NCI-H146 treated with DMSO at 0.1 percent for 48 hours (cell line): ENCODE measurements around the gene RNF225.
"Not testable (repeated sequence)": the region's sequence is repeated elsewhere in the genome, so short reads cannot be mapped to it uniquely, and the experiment has no call there.

Experiments used
- DNase-seq: peaks from one replicate; lab custom pipeline; 2025; ENCODE audit not compliant: unreplicated experiment; lab: John Stamatoyannopoulos, UW

Gene RNF225

DNA sequence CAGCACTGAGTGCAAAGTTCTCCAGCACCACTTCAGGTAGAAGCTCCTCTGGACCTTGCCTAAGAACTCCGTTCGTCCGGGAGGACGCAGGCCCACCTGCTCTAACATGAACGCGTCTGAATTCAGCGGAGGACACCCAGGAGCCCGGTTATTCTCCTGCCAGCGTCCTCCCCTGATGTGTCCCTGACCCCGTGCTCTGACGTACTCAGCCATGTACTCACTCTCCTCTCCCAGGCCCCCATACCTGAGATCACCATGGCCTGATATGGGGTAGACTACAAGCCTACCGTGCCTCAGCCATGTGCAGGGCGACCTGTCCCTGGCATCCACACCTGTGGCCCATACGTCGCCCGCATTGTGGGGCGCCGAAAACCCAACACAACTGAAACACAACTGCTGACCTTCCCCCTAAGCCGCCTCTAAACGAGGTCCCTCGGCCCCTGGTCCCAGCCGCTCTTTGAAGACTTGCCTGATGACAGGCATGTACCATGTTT is 12.2 kb downstream of the RNF225 start:
- peak; percentile 30 for DNase-seq

DNA sequence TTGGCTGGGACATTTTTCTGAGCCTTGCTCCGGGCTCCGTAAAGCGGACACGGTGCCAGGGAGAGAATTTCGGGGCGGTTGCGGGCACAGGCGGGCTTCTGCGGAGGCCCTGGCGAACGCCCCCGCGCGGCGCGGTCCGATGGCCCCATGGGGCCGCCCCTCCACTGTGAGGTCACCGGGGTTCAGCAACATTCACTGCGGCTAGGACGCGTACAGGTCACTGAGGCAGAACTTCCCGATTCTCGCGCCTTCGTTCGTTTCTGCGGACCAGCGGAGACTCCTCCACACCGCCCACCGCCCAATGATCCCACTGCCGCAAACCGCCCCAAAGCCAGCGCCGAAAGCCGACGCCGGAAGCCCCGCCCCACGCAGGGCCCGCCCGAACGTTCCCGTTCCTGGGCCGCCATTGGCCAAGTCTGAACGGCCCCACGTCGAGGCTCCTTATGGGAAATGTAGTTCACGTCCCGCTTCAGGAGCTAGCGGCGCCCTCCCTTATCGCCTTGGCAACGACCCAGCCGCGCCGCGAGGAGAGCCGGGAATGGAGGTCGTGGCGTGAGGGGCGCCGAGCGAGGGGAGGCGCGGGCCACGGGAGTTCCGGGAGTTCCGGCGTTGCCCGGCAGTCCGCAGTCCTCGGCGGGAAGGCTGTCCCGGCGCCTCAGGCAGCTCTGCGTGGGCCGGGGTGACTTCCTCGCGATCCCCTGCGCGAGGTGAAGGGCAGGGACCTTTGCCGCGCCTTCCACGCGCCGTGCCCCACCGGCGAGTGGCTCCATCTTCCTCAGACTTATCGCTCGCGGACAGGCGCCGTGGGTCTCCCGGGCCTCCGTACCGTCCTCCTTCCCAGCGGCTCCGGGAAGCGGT is 12.9 kb downstream of the RNF225 start, which contains the start of gene ZNF584:
TSS of gene ZNF584 (plus strand) at position 498 of the 858 bp plus-strand sequence. CDS start 499 bp downstream, outside the sequence.
- DNase-seq = peak; percentile 94

DNA sequence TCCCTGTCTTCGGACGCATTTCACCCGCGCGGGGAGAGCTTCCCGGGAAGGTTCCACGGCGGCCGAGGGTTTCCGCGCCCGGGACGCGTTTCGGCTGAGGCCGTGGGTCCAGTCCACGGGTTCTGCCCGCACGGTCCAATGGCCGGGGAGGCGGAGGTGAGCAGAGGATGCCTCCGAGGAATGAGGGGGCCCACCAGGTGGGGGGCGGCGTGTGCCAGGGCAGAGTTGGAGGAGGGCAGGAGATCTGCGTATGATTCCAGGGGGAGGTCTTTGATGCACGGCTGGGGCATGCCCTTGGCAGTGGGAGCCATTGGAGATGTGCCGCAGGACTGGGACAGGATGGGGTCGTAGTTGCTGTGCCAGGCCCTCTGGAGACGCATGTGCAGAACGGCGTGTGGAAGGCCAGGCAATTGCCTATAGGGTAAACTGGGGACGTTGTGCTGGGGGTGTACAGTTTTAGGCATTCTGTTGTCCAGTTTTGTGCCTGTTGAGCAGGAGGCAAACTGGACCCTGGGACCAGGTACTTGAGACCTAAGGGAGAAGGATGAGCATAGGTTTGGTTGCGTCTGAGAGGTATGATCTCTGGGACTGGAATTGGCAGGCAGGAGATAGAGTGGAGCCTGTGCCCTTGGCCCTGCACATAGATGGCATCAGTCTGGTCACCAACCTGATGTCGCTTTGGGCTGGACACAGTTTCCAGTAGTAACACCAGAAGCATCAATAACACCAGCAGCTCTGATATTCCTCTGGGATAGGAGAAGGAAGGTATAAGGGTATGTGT is 13.7 kb downstream of the RNF225 start:
- DNase-seq = peak; percentile 13

DNA sequence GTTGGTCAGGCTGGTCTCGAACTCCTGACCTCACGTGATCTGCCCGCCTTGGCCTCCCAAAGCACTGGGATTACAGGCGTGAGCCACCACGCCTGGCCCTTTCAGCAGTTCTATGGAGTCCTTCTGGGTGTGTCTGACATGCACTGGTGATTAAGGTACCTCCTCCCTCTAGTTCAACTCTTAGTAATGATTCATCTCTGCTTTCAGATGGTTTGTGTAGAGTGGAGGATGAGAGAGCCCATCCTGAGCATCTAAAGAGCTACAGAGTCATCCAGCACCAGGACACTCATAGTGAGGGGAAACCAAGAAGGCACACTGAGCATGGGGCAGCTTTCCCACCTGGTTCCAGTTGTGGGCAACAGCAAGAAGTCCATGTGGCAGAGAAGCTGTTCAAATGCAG is 21.1 kb downstream of the RNF225 start:
- no peak for DNase-seq

DNA sequence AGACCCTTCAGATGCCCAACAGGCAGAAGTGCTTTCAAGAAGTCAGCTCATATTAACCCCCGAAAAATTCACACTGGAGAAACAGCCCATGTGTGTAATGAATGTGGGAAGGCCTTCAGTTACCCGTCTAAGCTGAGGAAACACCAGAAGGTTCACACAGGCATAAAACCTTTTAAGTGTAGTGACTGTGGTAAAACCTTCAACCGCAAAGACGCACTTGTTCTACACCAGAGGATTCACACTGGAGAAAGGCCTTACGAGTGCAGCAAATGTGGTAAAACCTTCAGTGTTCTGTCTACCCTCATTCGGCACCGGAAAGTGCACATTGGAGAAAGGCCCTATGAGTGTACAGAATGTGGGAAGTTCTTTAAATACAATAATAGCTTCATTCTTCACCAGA is 21.6 kb downstream of the RNF225 start:
- no peak for DNase-seq

DNA sequence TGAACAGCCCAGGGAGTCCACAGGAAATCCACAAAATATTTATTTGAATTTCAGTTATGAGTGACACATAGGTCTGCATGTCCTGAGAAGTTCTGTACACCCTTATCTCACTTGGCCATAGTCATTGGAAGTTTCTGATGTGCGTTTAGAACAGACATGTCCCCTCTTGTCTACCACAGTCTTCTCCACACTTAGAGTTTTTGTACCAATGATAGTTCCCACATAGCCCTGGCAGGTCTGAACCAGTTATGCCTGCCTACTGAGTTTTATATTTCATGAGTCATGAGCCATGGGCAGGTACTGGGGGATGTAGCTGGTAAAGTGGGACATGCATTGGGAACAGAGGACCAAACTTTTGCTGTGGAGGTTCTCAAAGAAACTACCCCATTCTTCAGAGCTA is 33.2 kb downstream of the RNF225 start:
- DNase-seq = no peak

DNA sequence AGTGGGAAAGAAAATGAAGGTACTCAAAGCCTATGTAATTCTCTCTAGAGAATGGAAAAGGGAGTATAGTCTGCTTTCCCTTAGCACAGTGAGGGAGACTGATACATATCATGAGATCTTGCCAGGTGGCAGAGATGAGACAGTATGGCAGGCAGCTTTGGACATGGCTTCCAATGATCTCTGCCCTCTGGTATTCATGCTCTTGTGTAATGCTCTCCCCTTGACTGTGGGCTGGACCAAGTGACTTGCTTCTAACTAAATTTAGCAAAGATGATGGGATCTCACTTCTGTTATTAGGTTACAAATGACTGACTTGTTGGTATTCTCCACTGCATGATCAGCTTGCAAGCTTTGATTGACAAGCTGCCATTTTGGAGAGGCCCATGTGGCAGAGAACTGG is 34.3 kb downstream of the RNF225 start:
- DNase-seq = no peak

DNA sequence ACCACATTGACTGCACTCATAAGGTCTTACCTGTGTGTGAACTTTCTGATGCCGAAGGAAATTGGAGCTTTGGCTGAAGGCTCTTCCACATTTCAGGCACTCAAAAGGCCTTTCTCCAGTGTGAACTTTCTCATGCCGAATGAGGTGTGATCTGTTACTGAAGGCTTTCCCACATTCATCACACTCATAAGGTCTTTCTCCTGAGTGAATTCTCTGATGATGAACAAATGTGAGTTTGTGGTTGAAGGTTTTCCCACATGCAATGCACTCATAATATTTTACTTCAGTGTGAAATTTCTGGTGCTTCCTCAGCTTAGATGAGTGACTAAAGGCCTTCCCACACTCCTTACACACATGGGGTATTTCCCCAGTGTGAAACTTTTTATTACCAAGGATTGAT is 38.8 kb downstream of the RNF225 start:
- DNase-seq = no peak

DNA sequence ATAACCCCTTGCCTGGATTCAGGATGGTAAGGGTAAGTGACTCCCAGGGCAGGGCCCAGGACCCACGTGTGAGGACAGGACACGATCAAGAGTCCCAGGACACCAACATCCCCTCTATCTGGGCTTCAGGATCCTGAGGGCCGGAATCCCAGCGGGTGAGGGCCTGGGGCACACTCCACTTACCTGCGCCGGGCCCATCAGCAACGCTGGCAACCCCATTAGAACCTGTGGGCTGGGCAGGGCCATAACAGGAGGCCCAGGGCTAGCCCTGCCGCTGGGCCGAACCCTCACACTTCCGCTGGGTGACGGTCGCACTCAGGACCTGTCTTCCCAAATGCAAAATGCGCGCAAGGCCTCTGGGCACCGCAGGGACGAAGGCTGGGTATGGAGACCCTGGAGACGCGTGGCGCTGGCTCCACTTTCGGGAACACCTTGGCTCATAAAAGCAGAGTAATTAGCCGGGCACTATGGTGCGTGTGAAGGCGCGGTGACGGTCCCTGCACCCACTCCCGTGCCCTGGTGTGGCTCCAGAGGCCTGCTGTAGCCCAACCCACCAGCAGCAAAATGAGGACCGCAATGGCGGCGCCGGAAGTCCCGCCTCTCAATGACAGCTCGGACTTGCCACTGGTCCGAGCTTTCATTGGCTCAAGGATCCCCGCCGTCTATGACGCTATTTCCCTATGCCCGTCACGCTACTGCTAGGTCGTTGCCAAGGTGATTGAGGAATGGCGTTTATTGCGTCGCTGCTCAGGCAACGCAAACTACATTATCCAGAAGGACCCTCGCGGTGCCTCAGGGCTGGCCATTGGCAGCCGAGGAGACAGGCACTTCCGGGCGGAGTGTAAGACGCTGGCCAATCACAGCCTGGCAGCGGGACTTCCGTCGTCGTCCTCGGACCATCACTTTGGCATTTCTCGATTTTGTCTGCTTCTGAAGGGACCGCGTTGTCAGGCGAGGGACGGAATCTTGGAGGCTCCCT is 44.4 kb downstream of the RNF225 start, which contains the start of gene ZNF132:
TSS of gene ZNF132 (minus strand) at position 578 of the 979 bp plus-strand sequence. CDS start at position 246, 332 bp downstream.
- DNase-seq = peak; percentile 95

DNA sequence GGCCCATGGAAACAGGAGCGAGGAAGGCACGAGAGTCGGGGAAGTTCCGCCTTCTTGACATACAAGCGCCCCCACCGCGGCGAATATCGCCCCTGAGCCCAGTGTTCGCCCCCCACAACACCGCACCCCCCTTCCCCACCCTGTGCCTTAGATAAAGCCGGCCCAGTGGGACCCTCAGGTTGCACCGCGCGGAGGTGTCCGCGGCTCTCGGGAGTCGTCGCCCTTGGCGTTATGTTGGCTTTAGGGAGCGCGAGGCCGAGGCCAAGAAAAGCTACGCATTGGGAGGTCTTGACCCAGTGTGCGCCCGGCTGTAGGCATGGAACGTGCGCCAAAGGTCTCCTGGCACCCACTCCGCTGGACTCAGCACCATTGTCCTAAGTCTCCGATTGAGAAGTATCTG is 45.1 kb downstream of the RNF225 start:
- no peak for DNase-seq

DNA sequence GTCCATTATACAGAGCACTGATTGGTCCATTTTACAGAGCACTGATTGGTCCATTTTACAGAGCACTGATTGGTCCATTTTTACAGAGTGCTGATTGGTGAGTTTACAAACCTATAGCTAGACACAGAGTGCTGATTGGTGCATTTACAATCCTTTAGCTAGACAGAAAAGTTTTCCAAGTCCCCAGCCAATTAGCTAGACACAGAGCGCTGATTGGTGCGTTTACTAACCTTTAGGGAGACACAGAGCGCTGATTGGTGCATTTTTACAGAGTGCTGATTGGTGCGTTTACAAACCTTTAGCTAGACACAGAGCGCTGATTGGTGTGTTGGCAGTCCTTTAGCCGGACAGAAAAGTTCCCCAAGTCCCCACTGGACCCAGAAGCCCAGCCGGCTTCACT is 47.5 kb downstream of the RNF225 start:
- not testable (repeated sequence) for DNase-seq
